WERI-Rb-1 (cell line): ENCODE measurements around the gene B3GAT1.

ENCODE experiments used
- DNase-seq: peaks from one replicate; pipeline ENCODE4 v3.0.0-alpha.2; 2020
- H3K27ac ChIP-seq: fragments of 250-450 bp; sonication (Bioruptor Pico); 2 replicates; pipeline ENCODE4 v1.5.1; 2020; ENCODE audit warnings: mild to moderate bottlenecking, moderate library complexity
- H3K27me3 ChIP-seq: fragments of 250-450 bp; sonication (Bioruptor Pico); 2 replicates; pipeline ENCODE4 v1.5.1; 2021; ENCODE audit warnings: mild to moderate bottlenecking, low read depth, moderate library complexity; ENCODE audit not compliant: insufficient read depth, severe bottlenecking
- H3K36me3 ChIP-seq: fragments of 250-450 bp; sonication (Bioruptor Pico); 2 replicates; pipeline ENCODE4 v1.5.1; 2020; ENCODE audit warnings: mild to moderate bottlenecking, moderate library complexity
- H3K4me3 ChIP-seq: 2 replicates; pipeline ENCODE4 v1.5.1; 2011; ENCODE audit warnings: low read depth, mild to moderate bottlenecking, control low read depth, low read length
- H3K9me3 ChIP-seq: fragments of 250-450 bp; sonication (Bioruptor Pico); 2 replicates; pipeline ENCODE4 v1.5.1; 2021; ENCODE audit warnings: mild to moderate bottlenecking, moderate library complexity; ENCODE audit not compliant: severe bottlenecking
- CTCF ChIP-seq: IDR thresholded peaks from 2 replicates; pipeline ENCODE4 v1.5.1; 2011; ENCODE audit warnings: low read depth, mild to moderate bottlenecking, control low read depth, inconsistent platforms, low read length

Gene B3GAT1

DNA sequence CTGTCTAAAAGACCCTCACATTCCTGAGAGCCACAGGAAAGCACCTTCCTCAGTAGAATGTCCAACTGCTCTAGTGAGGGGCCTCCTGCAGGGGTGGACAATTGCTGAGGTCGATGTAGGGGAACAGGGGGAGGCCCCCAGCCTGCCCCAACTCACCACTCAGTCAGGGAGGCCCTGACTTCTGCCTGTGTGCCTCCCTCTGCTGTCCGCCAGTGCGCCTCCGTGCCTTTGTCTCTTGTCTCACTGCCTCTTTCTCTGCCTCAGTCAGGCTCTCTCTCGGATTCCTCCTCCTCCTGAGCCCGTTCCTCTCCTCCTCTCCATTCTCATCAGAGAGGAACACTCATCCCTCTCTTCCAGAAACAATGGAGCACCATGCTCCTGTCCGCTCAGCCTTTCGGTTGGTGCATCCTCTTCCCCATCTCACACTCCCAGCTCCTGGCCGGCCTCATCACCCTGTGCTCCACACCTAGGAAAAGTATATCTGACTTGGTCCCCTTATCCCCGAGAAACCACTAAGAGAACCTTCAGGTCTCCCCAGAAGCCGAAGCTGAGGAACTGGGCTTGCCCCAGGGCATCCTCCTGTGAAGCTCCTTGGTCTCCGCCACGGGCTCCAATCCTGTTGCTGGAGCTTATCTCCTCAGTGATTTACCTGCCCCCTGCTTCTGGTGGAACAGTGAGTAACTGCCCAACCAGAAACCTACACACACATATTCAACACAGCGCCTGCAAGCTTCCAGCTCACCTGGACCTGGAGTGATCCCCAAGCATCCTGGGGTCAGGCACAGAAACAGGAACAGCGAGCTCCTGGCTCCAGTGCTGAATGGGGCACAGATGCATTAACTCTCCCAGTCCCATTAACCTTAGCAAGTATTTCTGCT is 2.3 kb downstream of the B3GAT1 start:
- H3K4me3 ChIP-seq, result no peak overlapping the region
- H3K27me3 ChIP-seq, result peaks cover 56% of the 10 kb centered on the region
- H3K36me3 ChIP-seq, result no peaks in the 10 kb centered on the region
- H3K27ac ChIP-seq, result no peak overlapping the region
- no peak for TF ChIP-seq CTCF
- H3K9me3 ChIP-seq, result no peaks in the 10 kb centered on the region
- DNase-seq, result no peak

GRCh38 chr11:134407923-134408322 is 4.1 kb downstream of the B3GAT1 start:
- peaks cover 43% of the 10 kb centered on the region for H3K27me3 ChIP-seq
- no peak for DNase-seq
- no peak overlapping the region for H3K27ac ChIP-seq
- TF ChIP-seq CTCF, result no peak
- H3K36me3 ChIP-seq, result no peaks in the 10 kb centered on the region
- no peaks in the 10 kb centered on the region for H3K9me3 ChIP-seq
- H3K4me3 ChIP-seq, result no peak overlapping the region

- DNase-seq, result peak; percentile 61
- no peak overlapping the region for H3K27ac ChIP-seq
- H3K9me3 ChIP-seq, result no peaks in the 10 kb centered on the region
- H3K36me3 ChIP-seq, result no peaks in the 10 kb centered on the region
- H3K4me3 ChIP-seq, result no peak overlapping the region
- peaks cover 37% of the 10 kb centered on the region for H3K27me3 ChIP-seq
- TF ChIP-seq CTCF, result no peak
Measured at GRCh38 chr11:134407321-134407828, 4.7 kb downstream of the B3GAT1 start.

- H3K36me3 ChIP-seq, result no peaks in the 10 kb centered on the region
- H3K4me3 ChIP-seq, result no peak overlapping the region
- no peaks in the 10 kb centered on the region for H3K9me3 ChIP-seq
- no peak for TF ChIP-seq CTCF
- H3K27ac ChIP-seq, result no peak overlapping the region
- H3K27me3 ChIP-seq, result peaks cover 35% of the 10 kb centered on the region
- DNase-seq, result no peak
Measured at GRCh38 chr11:134406264-134407185, 5.5 kb downstream of the B3GAT1 start.

DNA sequence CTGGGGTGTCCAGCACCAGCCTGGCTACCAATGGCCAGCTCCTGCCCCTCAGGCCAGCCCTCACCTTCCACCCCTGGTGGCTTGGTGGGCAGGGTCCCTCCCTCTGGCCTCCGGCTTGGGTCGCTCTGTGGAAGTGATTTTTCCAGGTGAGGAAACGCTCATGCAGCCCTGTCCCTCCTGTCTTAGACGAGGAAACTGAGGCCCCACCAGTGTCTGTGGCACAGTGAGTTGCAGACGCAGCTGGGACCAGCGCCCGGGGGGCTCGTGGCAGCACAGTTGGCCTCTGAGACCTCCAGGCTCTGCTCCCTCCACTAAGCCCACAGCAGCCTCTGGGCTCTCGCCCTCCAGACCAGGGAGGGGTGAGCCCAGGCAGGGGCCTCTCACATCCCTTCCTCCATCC is 6.2 kb downstream of the B3GAT1 start:
- no peak for TF ChIP-seq CTCF
- H3K27me3 ChIP-seq, result peaks cover 32% of the 10 kb centered on the region
- DNase-seq, result no peak
- no peak overlapping the region for H3K4me3 ChIP-seq
- no peaks in the 10 kb centered on the region for H3K36me3 ChIP-seq
- no peaks in the 10 kb centered on the region for H3K9me3 ChIP-seq
- H3K27ac ChIP-seq, result no peak overlapping the region
